AG04449 (cell line): ENCODE data around the gene FILIP1L.

Experiments
- CTCF ChIA-PET: fragments of 350-600 bp; formaldehyde crosslinking; extraction: SDS; loops from one replicate; lab custom pipeline; 2021; ENCODE audit warnings: antibody characterized with exemption; lab: Yijun Ruan, JAX
- POLR2A ChIA-PET: fragments of 400-600, 350-600 bp; formaldehyde crosslinking; extraction: SDS; loops from one replicate; lab custom pipeline; 2020; ENCODE audit warnings: antibody characterized with exemption, inconsistent platforms; lab: Yijun Ruan, JAX
- DNase-seq: peaks from one replicate; pipeline ENCODE4 v3.0.0-alpha.2; 2010; ENCODE audit warnings: low read depth, low spot score
- H3K4me3 ChIP-seq: 2 replicates; pipeline ENCODE4 v1.5.1; 2011; ENCODE audit warnings: low read depth, mild to moderate bottlenecking, control low read depth, low read length
- TF ChIP-seq, protein P1 (sequence below): IDR thresholded peaks from one replicate; pipeline ENCODE4 v1.5.1; 2011; ENCODE audit warnings: mild to moderate bottlenecking, moderate library complexity, low read length, control low read depth, inconsistent platforms; ENCODE audit not compliant: insufficient read depth; ENCODE audit errors: missing control alignments

Gene FILIP1L

DNA sequence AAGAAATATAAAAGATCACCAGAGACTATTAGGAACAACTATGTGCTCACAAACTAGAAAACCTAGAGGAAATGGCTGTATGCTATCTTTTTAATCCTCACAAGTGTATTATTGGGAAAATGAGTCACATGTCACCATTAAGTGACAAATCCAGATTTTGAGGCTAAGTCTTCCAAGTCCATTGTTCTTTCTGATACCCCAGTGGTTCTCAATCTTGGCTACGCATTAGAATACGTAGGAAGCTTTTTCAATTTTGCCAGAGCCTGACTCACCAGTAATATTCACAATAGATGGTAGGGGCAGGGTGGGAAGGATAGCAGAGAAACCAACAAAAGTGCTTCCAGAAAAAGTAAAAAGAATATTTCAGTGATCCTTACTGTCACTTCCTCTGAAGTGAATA, 117.0 kb downstream of the FILIP1L start:
- H3K4me3 ChIP-seq, result no peak overlapping the region
- POLR2A ChIA-PET, result no interaction called here
- CTCF ChIA-PET, result no interaction called here
- TF ChIP-seq, protein P1, sequence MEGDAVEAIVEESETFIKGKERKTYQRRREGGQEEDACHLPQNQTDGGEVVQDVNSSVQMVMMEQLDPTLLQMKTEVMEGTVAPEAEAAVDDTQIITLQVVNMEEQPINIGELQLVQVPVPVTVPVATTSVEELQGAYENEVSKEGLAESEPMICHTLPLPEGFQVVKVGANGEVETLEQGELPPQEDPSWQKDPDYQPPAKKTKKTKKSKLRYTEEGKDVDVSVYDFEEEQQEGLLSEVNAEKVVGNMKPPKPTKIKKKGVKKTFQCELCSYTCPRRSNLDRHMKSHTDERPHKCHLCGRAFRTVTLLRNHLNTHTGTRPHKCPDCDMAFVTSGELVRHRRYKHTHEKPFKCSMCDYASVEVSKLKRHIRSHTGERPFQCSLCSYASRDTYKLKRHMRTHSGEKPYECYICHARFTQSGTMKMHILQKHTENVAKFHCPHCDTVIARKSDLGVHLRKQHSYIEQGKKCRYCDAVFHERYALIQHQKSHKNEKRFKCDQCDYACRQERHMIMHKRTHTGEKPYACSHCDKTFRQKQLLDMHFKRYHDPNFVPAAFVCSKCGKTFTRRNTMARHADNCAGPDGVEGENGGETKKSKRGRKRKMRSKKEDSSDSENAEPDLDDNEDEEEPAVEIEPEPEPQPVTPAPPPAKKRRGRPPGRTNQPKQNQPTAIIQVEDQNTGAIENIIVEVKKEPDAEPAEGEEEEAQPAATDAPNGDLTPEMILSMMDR, result no peak
- DNase-seq, result no peak

DNA sequence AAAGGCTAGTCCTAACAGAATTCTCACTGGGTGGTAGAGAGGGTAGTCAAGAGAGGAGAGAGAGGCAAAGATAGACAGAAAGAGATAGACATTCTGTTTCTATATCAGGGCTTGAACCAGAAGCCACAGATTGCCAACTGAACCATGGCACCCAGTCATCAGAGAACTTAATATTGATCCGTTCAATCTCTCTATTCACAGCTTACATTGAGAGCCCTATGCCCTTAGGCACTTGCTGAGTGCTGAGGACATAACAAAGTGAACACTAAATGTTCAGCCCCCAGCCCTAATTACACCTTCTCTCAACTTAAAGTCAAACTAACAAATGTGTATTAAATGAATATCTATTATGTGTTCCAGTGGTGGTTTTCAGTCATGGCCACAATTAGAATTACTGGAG, 124.1 kb downstream of the FILIP1L start:
- DNase-seq, result no peak
- TF ChIP-seq, protein P1, result no peak
- POLR2A ChIA-PET, result no interaction called here

DNA sequence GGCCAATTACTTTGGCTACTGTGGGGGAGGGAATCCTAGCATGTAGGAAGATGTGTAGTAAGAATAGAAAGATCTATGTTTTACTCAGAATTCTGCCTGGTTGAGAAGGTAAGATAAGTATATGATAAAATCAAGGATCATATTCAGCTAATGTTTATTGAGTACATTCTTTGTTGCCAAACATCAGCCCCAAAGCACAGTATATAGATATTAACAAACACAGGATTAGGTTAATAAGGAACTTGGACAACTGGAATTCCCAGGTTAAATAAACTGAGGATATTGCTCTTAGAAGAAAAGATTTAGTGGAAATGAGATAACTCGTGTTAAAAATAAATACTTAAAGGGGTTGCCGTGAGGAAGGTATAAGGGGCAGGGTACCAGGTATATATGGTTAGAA, 129.6 kb downstream of the FILIP1L start:
- DNase-seq, result no peak
- TF ChIP-seq, protein P1, result no peak
- ChIA-PET POLR2A (no interaction called here), CTCF (no interaction called here)
- H3K4me3 ChIP-seq, result no peak overlapping the region

More for the DNA sequence above, 124.1 kb downstream of the FILIP1L start:
- no peak overlapping the region for H3K4me3 ChIP-seq
- CTCF ChIA-PET, result no interaction called here

DNA sequence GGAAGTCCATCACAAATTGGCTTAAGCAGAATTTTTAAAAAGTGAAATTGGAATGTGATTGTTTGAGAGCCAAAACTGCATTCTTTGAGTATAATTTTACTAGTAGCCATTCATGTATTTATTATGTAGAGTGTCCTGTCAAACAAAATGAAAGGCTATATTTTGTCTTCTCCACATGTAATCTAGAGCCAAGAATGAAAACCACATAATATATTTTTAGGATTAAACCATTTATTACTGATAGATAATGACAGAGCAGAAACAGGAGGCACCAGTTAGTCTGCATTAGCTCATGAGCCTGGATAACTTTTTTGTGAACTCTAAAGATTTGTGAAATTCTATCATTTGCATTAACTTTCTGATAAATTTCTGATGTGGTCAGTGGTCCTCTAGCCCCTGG, 130.2 kb downstream of the FILIP1L start:
- TF ChIP-seq, protein P1, result no peak
- no peak for DNase-seq
- POLR2A ChIA-PET, result no interaction called here
- CTCF ChIA-PET, result no interaction called here
- H3K4me3 ChIP-seq, result no peak overlapping the region

DNA sequence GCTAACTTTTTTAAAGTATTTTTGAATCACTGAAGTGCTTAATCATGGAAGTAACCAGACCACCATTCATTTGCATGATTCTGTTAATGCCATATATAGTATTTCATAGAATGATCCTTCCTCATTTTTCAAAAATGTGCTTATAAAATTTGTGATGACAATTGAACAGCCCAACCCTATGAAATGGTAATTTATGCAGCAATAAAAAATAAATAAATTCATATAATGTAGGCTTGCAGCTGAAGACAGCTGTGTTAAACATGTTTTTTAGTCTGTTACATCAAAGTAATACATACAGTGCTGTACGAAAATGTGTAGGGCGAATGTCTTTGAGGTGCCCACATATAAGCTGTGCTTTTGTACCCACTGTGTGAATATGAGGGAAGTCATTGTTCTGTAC, 131.7 kb downstream of the FILIP1L start:
- no peak overlapping the region for H3K4me3 ChIP-seq
- CTCF ChIA-PET, result interaction anchor here (1.0 to 1.1 kb wide), 2 partner anchors 9 to 139 kb away, joined by 3 to 5 read pairs; no protein-coding TSS in a partner anchor
- POLR2A ChIA-PET, result no interaction called here
- no peak for DNase-seq
- TF ChIP-seq, protein P1, result no peak

DNA sequence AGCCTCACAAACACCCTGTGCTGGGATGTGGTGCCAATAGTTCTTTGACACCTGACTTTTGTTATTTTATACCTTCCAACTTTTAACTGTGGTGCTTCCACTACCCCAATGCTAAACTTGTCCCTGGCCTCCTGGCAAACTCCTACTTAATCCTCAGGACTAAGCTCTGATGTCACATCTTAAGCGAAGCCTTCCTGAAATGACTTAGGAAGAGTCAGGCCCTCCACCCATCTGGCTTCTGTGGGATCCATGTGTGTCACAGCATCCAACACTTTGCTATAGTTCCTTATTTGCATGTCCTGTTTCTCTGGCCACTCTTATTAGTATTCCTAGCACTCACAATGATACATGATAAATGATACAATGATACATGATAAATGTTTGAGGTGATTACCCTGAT, 133.2 kb downstream of the FILIP1L start:
- DNase-seq, result no peak
- POLR2A ChIA-PET, result no interaction called here
- CTCF ChIA-PET, result no interaction called here
- TF ChIP-seq, protein P1, result no peak
- no peak overlapping the region for H3K4me3 ChIP-seq
